Mucosa of descending colon (tissue), 3 donors: ENCODE results near the gene FLVCR1. TPM values are rescaled to one million over a fixed set of nuclear protein-coding genes. Genes with fewer than 3 reads are reported as not detected.

Experiments used
- ATAC-seq: fragments of 200-7000 bp; cut with Tn5 transposase; one replicate; pipeline ENCODE4 v1.9.1; 2020; ENCODE audit warnings: mild to moderate bottlenecking, moderate library complexity
- DNase-seq, 3 donors: peaks; one replicate each; pipeline ENCODE4 v3.0.0-alpha.2; 2020
- H3K36me3 ChIP-seq: fragments of 200-600 bp; one replicate; pipeline ENCODE4 v1.8.0; 2021; ENCODE audit warnings: low read depth, mild to moderate bottlenecking
- H3K4me1 ChIP-seq: fragments of 200-600 bp; one replicate; pipeline ENCODE4 v1.8.0; 2021; ENCODE audit warnings: low read depth, mild to moderate bottlenecking
- H3K4me3 ChIP-seq: fragments of 200-600 bp; one replicate; pipeline ENCODE4 v1.8.0; 2021; ENCODE audit warnings: mild to moderate bottlenecking
- H3K9me3 ChIP-seq: fragments of 200-600 bp; one replicate; pipeline ENCODE4 v1.8.0; 2021; ENCODE audit warnings: mild to moderate bottlenecking
- CTCF ChIP-seq: fragments of 200-600 bp; IDR thresholded peaks from one replicate; pipeline ENCODE4 v1.8.0; 2022; ENCODE audit warnings: antibody characterized with exemption, mild to moderate bottlenecking
- intact Hi-C, 2 donors: fragments of 100-400 bp; cut with DNase I in 1 of 2; cut with micrococcal nuclease in 1 of 2; formaldehyde crosslinking; loops; one replicate each; pipeline versions ENCODE4 v1.11.0 to v1.11.1; 2022; cut with DNase I, micrococcal nuclease
- total RNA-seq, 3 donors: library from RNA; stranded (reverse); fragmentation: NEBNext Ultra II Directional in 2 of 3; extraction: Animal tissue kit (Norgen Biotek cat#: 25700) in 2 of 3; gene quantifications; one replicate each; pipeline versions ENCODE4 v1.2.1 to v1.2.4, GENCODE V29; 2021 to 2023
- donor health status: DM: no; HTN: no; CAD: no; lungs with moderate emphysema.
- donor health status: DM: no; HTN: no; CAD: no.
- donor health status: DM: no; HTN: yes; CAD: no.

FLVCR1 gene
- total RNA-seq, 3 donors from 2014 or later = 9.7 to 12.1 (median 10.1) TPM

GRCh38 chr1:212918824-212919223 lies 60.7 kb downstream of the FLVCR1 start:
- TF ChIP-seq CTCF = no peak
- Histone ChIP-seq H3K4me1 (no peaks in the 10 kb centered on the region), H3K9me3 (no peaks in the 10 kb centered on the region), H3K36me3 (no peaks in the 10 kb centered on the region), H3K4me3 (no peak overlapping the region)
- intact Hi-C loops = no loop called here
- DNase-seq (no peak), ATAC-seq (no peak)

DNA sequence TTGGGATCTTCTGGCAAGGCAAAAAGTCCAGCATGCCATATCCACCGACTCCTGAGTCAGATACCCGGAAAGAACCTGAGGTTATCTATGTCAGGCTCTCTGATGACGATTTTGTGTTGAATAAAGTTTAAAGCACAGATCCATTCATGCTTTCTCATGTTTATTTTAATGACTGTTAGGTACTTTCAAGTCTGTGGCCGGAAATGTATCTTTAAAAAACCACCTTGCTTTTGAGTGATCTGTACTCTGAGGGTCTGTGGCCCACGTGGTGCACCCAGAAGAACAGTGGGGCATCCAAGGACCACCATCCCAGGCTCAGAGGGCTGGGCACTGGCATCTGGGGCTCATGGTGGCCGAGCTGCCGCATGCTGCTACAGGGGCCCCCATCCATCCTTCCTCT lies 62.2 kb downstream of the FLVCR1 start:
- H3K9me3 ChIP-seq = no peaks in the 10 kb centered on the region
- intact Hi-C loops = no loop called here
- H3K4me1 ChIP-seq = no peaks in the 10 kb centered on the region
- no peak for TF ChIP-seq CTCF
- no peak for DNase-seq
- no peaks in the 10 kb centered on the region for H3K36me3 ChIP-seq
- H3K4me3 ChIP-seq = no peak overlapping the region
- no peak for ATAC-seq

DNA sequence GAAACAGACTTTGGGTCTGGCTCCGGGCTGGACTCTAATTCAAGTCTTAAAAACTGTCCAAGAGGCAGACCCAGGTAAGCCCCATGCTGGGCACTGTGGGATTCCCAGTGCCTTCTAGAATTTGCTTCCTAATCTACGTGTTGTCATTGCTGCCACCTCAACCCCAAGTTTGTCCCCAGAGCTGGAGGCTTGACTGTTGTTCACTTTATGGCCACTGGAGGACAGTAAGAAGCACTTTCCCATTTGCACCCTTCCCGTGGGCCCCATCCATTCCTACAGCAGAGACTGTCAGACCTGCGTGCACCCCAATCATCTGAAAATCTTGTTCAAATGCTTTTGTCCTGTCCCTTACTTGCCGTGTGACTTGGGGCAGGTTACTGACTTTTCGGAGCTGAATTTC lies 62.8 kb downstream of the FLVCR1 start:
- Histone ChIP-seq H3K9me3 (no peaks in the 10 kb centered on the region), H3K4me1 (no peaks in the 10 kb centered on the region), H3K36me3 (no peaks in the 10 kb centered on the region), H3K4me3 (no peak overlapping the region)
- ATAC-seq = no peak
- DNase-seq = no peak
- intact Hi-C loops = no loop called here
- TF ChIP-seq CTCF = no peak

GRCh38 chr1:212922016-212922415 lies 63.9 kb downstream of the FLVCR1 start:
- TF ChIP-seq CTCF = no peak
- H3K4me1 ChIP-seq = no peaks in the 10 kb centered on the region
- DNase-seq = no peak
- no peak overlapping the region for H3K4me3 ChIP-seq
- no peak for ATAC-seq
- intact Hi-C loops = no loop called here
- H3K36me3 ChIP-seq = no peaks in the 10 kb centered on the region
- H3K9me3 ChIP-seq = no peaks in the 10 kb centered on the region

GRCh38 chr1:212926372-212926771 lies 68.3 kb downstream of the FLVCR1 start:
- no peak for ATAC-seq
- intact Hi-C loops = no loop called here
- Histone ChIP-seq H3K4me1 (no peaks in the 10 kb centered on the region), H3K4me3 (no peak overlapping the region), H3K9me3 (no peaks in the 10 kb centered on the region), H3K36me3 (no peaks in the 10 kb centered on the region)
- no peak for TF ChIP-seq CTCF
- no peak for DNase-seq
